GM19324 (cell line): ENCODE results near the gene STAB2.
"Not testable (repeated sequence)": the region's sequence is repeated elsewhere in the genome, so short reads cannot be mapped to it uniquely, and the experiment has no call there.

ENCODE experiments used
- ATAC-seq: cut with Tn5 transposase; IDR thresholded peaks from one replicate; pipeline ENCODE4 v1.9.1; 2021; ENCODE audit warnings: mild to moderate bottlenecking, moderate library complexity; ENCODE audit not compliant: unreplicated experiment, low FRiP score

Gene STAB2

GRCh38 chr12:103803847-103804246 is 216.8 kb downstream of the STAB2 start:
- ATAC-seq = no peak

GRCh38 chr12:103805655-103806360 is 218.7 kb downstream of the STAB2 start:
- no peak for ATAC-seq

GRCh38 chr12:103806803-103807202 is 219.7 kb downstream of the STAB2 start:
- ATAC-seq = no peak

- ATAC-seq = no peak
Measured at GRCh38 chr12:103807561-103808238, 220.6 kb downstream of the STAB2 start.

GRCh38 chr12:103808239-103808880 is 221.3 kb downstream of the STAB2 start:
- no peak for ATAC-seq

GRCh38 chr12:103809154-103809553 is 222.1 kb downstream of the STAB2 start:
- ATAC-seq = no peak

- not testable (repeated sequence) for ATAC-seq
Measured at GRCh38 chr12:103809639-103810038, 222.6 kb downstream of the STAB2 start.

- no peak for ATAC-seq
Measured at GRCh38 chr12:103810111-103810510, 223.0 kb downstream of the STAB2 start.

- ATAC-seq = no peak
Measured at GRCh38 chr12:103811791-103812190, 224.7 kb downstream of the STAB2 start.

GRCh38 chr12:103812789-103813188 is 225.7 kb downstream of the STAB2 start:
- no peak for ATAC-seq

- ATAC-seq = no peak
Measured at GRCh38 chr12:103813426-103813825, 226.4 kb downstream of the STAB2 start.

GRCh38 chr12:103813949-103814348 is 226.9 kb downstream of the STAB2 start:
- ATAC-seq = no peak

GRCh38 chr12:103814436-103814835 is 227.4 kb downstream of the STAB2 start:
- no peak for ATAC-seq
